NCI-H2196 treated with DMSO at 0.1 percent for 48 hours (cell line): ENCODE data around the gene CACNA1S.

ENCODE experiments used
- DNase-seq: peaks from one replicate; lab custom pipeline; 2025; ENCODE audit not compliant: unreplicated experiment; lab: John Stamatoyannopoulos, UW

The CACNA1S gene

GRCh38 chr1:201039418-201039817 lies 72.8 kb downstream of the CACNA1S start:
- no peak for DNase-seq

- no peak for DNase-seq
Measured at GRCh38 chr1:201038186-201038876, 73.9 kb downstream of the CACNA1S start.

GRCh38 chr1:201036188-201036842 lies 75.9 kb downstream of the CACNA1S start:
- no peak for DNase-seq

GRCh38 chr1:201034671-201035070 lies 77.6 kb downstream of the CACNA1S start:
- DNase-seq = no peak

- DNase-seq = no peak
Measured at GRCh38 chr1:201032408-201032807, 79.8 kb downstream of the CACNA1S start.

GRCh38 chr1:201028461-201028889 lies 83.8 kb downstream of the CACNA1S start:
- DNase-seq = no peak

- DNase-seq = no peak
Measured at GRCh38 chr1:201026836-201027235, 85.4 kb downstream of the CACNA1S start.

GRCh38 chr1:201026234-201026633 lies 86.0 kb downstream of the CACNA1S start:
- no peak for DNase-seq

GRCh38 chr1:201025571-201026002 lies 86.6 kb downstream of the CACNA1S start:
- no peak for DNase-seq

GRCh38 chr1:201024625-201024998 lies 87.6 kb downstream of the CACNA1S start:
- no peak for DNase-seq

GRCh38 chr1:201023920-201024624 lies 88.2 kb downstream of the CACNA1S start:
- DNase-seq = no peak

GRCh38 chr1:201023517-201023902 lies 88.7 kb downstream of the CACNA1S start, which contains the start of gene KIF21B:
KIF21B (minus strand) TSS chr1:201023714; CDS start chr1:201023383, 331 bp downstream.
- peak; percentile 58 for DNase-seq

GRCh38 chr1:201022820-201023516 lies 89.3 kb downstream of the CACNA1S start:
- DNase-seq = no peak

GRCh38 chr1:201022493-201022819 lies 89.8 kb downstream of the CACNA1S start:
- no peak for DNase-seq

GRCh38 chr1:201021630-201022492 lies 90.4 kb downstream of the CACNA1S start:
- no peak for DNase-seq

GRCh38 chr1:201020721-201021629 lies 91.3 kb downstream of the CACNA1S start:
- no peak for DNase-seq

GRCh38 chr1:201020040-201020591 lies 92.1 kb downstream of the CACNA1S start:
- no peak for DNase-seq

GRCh38 chr1:201019321-201019977 lies 92.8 kb downstream of the CACNA1S start:
- peak; percentile 37 for DNase-seq

- DNase-seq = no peak
Measured at GRCh38 chr1:201017828-201018163, 94.4 kb downstream of the CACNA1S start.
